Fibroblast of the aortic adventitia (primary cell): ENCODE data around the gene PMS1. TPM values are rescaled to one million over a fixed set of nuclear protein-coding genes. Genes with fewer than 3 reads are reported as not detected.

Experiments used
- DNase-seq: peaks from one replicate; pipeline ENCODE4 v3.0.0-alpha.2; 2010; ENCODE audit warnings: low read depth
- H3K4me3 ChIP-seq: 2 replicates; pipeline ENCODE4 v1.5.1; 2011; ENCODE audit warnings: low read depth, mild to moderate bottlenecking, control low read depth, low read length, moderate library complexity
- CTCF ChIP-seq: IDR thresholded peaks from 2 replicates; pipeline ENCODE4 v1.5.1; 2011; ENCODE audit warnings: mild to moderate bottlenecking, low read length, control low read depth, inconsistent platforms; ENCODE audit not compliant: insufficient read depth
- total RNA-seq: library from RNA; depleted of rRNA; stranded (reverse); fragments of >200 nt; gene quantifications from 2 replicates; pipeline ENCODE4 v1.2.3, GENCODE V29; 2012; ENCODE audit warnings: low replicate concordance

PMS1 gene
- total RNA-seq, 1 donor = 27.0 TPM

- no peak for DNase-seq
- no peak for TF ChIP-seq CTCF
- no peak overlapping the region for H3K4me3 ChIP-seq
These were observed 112.6 kb downstream of the PMS1 start for GRCh38 chr2:189896809-189897208.

- no peak for TF ChIP-seq CTCF
These were observed 114.9 kb downstream of the PMS1 start for GRCh38 chr2:189899101-189899500.

GRCh38 chr2:189900726-189901125 is 116.5 kb downstream of the PMS1 start:
- H3K4me3 ChIP-seq = no peak overlapping the region
- DNase-seq = peak; percentile 7
- no peak for TF ChIP-seq CTCF

More at GRCh38 chr2:189899101-189899500, 114.9 kb downstream of the PMS1 start:
- no peak for DNase-seq
- no peak overlapping the region for H3K4me3 ChIP-seq

GRCh38 chr2:189901664-189902063 is 117.4 kb downstream of the PMS1 start:
- TF ChIP-seq CTCF = no peak
- no peak for DNase-seq
- H3K4me3 ChIP-seq = no peak overlapping the region

- no peak overlapping the region for H3K4me3 ChIP-seq
- no peak for DNase-seq
- no peak for TF ChIP-seq CTCF
These were observed 129.6 kb downstream of the PMS1 start for GRCh38 chr2:189913821-189914220.

GRCh38 chr2:189916651-189917050 is 132.4 kb downstream of the PMS1 start:
- DNase-seq = no peak
- TF ChIP-seq CTCF = no peak
- H3K4me3 ChIP-seq = no peak overlapping the region

Other genes with a start within 250 kb of the PMS1 start
- gene SLC40A1, start 203.7 kb upstream of the PMS1 start, total RNA-seq = 19.7 and 306 TPM in 2 replicates
- 77.7 and 95.7 TPM in 2 replicates for gene ASNSD1, start 123.0 kb upstream of the PMS1 start, total RNA-seq
- gene ANKAR, start 109.8 kb upstream of the PMS1 start, total RNA-seq = 14.9 and 22.2 TPM in 2 replicates
- 3.3 and 14.3 TPM in 2 replicates for gene OSGEPL1, start 21.7 kb upstream of the PMS1 start, total RNA-seq
- gene ORMDL1, start 111 bp upstream of the PMS1 start, total RNA-seq = 11.4 and 56.9 TPM in 2 replicates